K562 (cell line): ENCODE measurements around the gene AZU1. TPM values are rescaled to one million over a fixed set of nuclear protein-coding genes. Genes with fewer than 3 reads are reported as not detected.

Source experiments
- ATF4 ChIP-seq: fragments of 450-650 bp; formaldehyde crosslinking; IDR thresholded peaks from 2 replicates; pipeline ENCODE4 v1.4.0; 2022; ENCODE audit warnings: mild to moderate bottlenecking, moderate library complexity
- BMI1 ChIP-seq: fragments of 150-350 bp; IDR thresholded peaks from 2 replicates; pipeline ENCODE4 v1.6.1; 2014; ENCODE audit warnings: low read length
- CEBPG ChIP-seq, 3 experiments: fragments of 200-800 bp in 1 of 3; sonication (Bioruptor generic) in 1 of 3; sonication (generic) in 1 of 3; formaldehyde crosslinking in 1 of 3; IDR thresholded peaks in 2 of 3; conservative IDR thresholded peaks in 1 of 3; 2 replicates each; pipeline versions ENCODE4 v1.6.1 to v1.8.0; 2016 to 2022; ENCODE audit warnings: missing compliant biosample characterization in 2 of 3, missing genetic modification characterization in 2 of 3, mild to moderate bottlenecking in 1 of 3, missing genetic modification reagents in 1 of 3
- HCFC1 ChIP-seq: IDR thresholded peaks from 2 replicates; pipeline ENCODE4 v1.6.1; 2012; ENCODE audit warnings: low read depth, low read length, improper control_type of control experiment
- KDM5B ChIP-seq: fragments of 200-600 bp; sonication (generic); IDR thresholded peaks from 2 replicates; pipeline ENCODE4 v1.6.1; 2012; ENCODE audit warnings: low read depth, mild to moderate bottlenecking, moderate library complexity, low read length, control low read depth, inconsistent platforms; ENCODE audit not compliant: insufficient replicate concordance
- MIER1 ChIP-seq: fragments of 450-650 bp; IDR thresholded peaks from 2 replicates; pipeline ENCODE4 v1.6.1; 2016; ENCODE audit warnings: antibody characterized with exemption, mild to moderate bottlenecking, low read depth
- POLR2G ChIP-seq: fragments of 200-400 bp; formaldehyde crosslinking; IDR thresholded peaks from 2 replicates; pipeline ENCODE4 v1.6.1; 2017; ENCODE audit warnings: low read depth, mild to moderate bottlenecking, antibody characterized with exemption, low read length, moderate library complexity
- RBFOX2 ChIP-seq: fragments of 200-400 bp; formaldehyde crosslinking; IDR thresholded peaks from 2 replicates; pipeline ENCODE4 v1.6.1; 2017; ENCODE audit warnings: low read depth, mild to moderate bottlenecking, low read length, moderate library complexity
- TSHZ1 ChIP-seq: fragments of 250-450 bp; sonication (Bioruptor Pico); IDR thresholded peaks from 2 replicates; pipeline ENCODE4 v1.4.0; 2020; ENCODE audit warnings: mild to moderate bottlenecking, moderate library complexity
- ZBTB33 ChIP-seq: sonication (generic); formaldehyde crosslinking; IDR thresholded peaks from 2 replicates; pipeline ENCODE4 v1.8.1; 2023; ENCODE audit warnings: mild to moderate bottlenecking, missing genetic modification reagents
- ZBTB7A ChIP-seq: IDR thresholded peaks from 2 replicates; pipeline ENCODE4 v1.6.1; 2011; ENCODE audit warnings: low read depth, mild to moderate bottlenecking, low read length, moderate library complexity, borderline replicate concordance; ENCODE audit not compliant: control insufficient read depth
- ZFX ChIP-seq: sonication (generic); formaldehyde crosslinking; IDR thresholded peaks from 2 replicates; pipeline ENCODE4 v1.8.0; 2022; ENCODE audit warnings: mild to moderate bottlenecking, missing genetic modification reagents, moderate library complexity
- ZNF263 ChIP-seq: sonication (generic); formaldehyde crosslinking; IDR thresholded peaks from 2 replicates; pipeline ENCODE4 v1.8.0; 2022; ENCODE audit warnings: mild to moderate bottlenecking, missing genetic modification reagents, borderline replicate concordance
- polyA plus RNA-seq, 8 experiments: library from polyadenylated mRNA; depleted of rRNA in 4 of 8; stranded (reverse) in 5 of 8; unstranded in 3 of 8; fragments of >200 nt; fragmentation: Nextera tagmentation in 2 of 8; fragmentation: Illumina TruSeq in 1 of 8; extraction: Ambion mirVana in 2 of 8; extraction: Trizol in 1 of 8; gene quantifications; 2 replicates each; pipeline versions ENCODE4 v1.2.1 to v1.2.3, GENCODE V29; 2011 to 2014; ENCODE audit warnings: inconsistent platforms in 1 of 8, missing spikeins in 1 of 8
- total RNA-seq, 7 experiments: library from RNA; depleted of rRNA in 6 of 7; stranded (reverse); fragments of >200 nt in 6 of 7; fragmentation: Illumina TruSeq in 2 of 7; extraction: Trizol in 2 of 7; gene quantifications; 2 replicates each; pipeline versions ENCODE4 v1.2.1 to v1.2.3, GENCODE V29; 2011 to 2021; ENCODE audit warnings: low replicate concordance in 1 of 7

The AZU1 gene
- total and polyA plus RNA-seq, 9 of the 15 experiments (the other 6 are each of a cell fraction or from before 2014, with no cell fraction given) = 0.29 to 1.9 (median 0.59) TPM; not detected in 3

GRCh38 chr19:858868-859843 is 31.5 kb downstream of the AZU1 start, which contains the start of gene CFD (continued):
- TF ChIP-seq ZFX (peak; percentile 44), POLR2G (0 out of 2 replicates have a peak, but pooled peaks have one; percentile 27), CEBPG (CRISPR knock-in tag; IDR thresholded peaks at IDR 0.05) (peak; percentile 55), CEBPG (tag; conservative IDR thresholded peaks at IDR 0.05 in 1 of 2, IDR thresholded peaks at IDR 0.05 in 1 of 2) (no peak), ZBTB7A (peak; percentile 29; the same call in 1 of the 2 replicates), ZNF263 (CRISPR knock-in tag) (peak; percentile 95), ZBTB33 (peak; percentile 22; the same call in 1 of the 2 replicates), BMI1 (no peak), MIER1 (no peak), KDM5B (peak; percentile 65), RBFOX2 (peak; percentile 24; the same call in 1 of the 2 replicates), ATF4 (CRISPR knock-in tag) (no peak), HCFC1 (no peak), TSHZ1 (CRISPR knock-in tag) (no peak)
